Measurements from ENCODE around the gene PCMTD2.
A peak's percentile ranks its signal among the peaks of the same experiment; 100 is the strongest.
"Not testable (repeated sequence)": the region's sequence is repeated elsewhere in the genome, so short reads cannot be mapped to it uniquely, and the experiment has no call there.

Gene PCMTD2

DNA sequence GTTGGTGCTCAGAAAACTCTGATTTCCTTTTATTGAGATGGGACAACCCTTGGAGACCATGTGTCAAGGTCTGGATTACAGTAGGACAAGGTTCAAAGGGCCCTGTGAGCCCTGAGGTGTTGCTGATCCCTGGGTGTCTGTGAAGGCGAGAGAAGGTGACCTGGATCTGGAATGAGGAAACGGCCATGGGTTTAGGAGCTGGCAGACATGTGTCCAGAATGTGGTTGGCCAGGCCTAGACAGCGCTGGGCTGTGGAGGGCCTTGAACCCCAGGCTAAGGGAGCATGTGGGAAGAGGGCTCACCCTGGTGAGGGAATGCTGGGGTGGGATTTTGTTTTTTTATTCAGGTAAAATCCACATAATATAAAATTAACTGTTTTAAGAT, 24.9 kb downstream of the PCMTD2 start:
- Histone ChIP-seq H2AFZ (ENCODE audit: low read depth) (no peak overlapping the region), H3K4me1 (ENCODE audit: low read depth, poor library complexity, severe bottlenecking) (no peaks in the 10 kb centered on the region), H3K4me3 (IDR thresholded peaks at IDR 0.05; ENCODE audit: insufficient read depth, low read depth, low read length) (no peak overlapping the region), H3K9ac (no peak overlapping the region), H3K36me3 (ENCODE audit: insufficient read depth) (no peaks in the 10 kb centered on the region), H4K20me1 (ENCODE audit: insufficient read depth) (no peaks in the 10 kb centered on the region), H3K27ac (no peak overlapping the region), H3K27me3 (ENCODE audit: insufficient read depth, low read depth) (peaks cover 6% of the 10 kb centered on the region; the same call in 1 of the 2 replicates), H3K4me2 (no peak overlapping the region), H3K79me2 (ENCODE audit: insufficient read depth, low read depth) (no peaks in the 10 kb centered on the region)
- TF ChIP-seq, protein P1, sequence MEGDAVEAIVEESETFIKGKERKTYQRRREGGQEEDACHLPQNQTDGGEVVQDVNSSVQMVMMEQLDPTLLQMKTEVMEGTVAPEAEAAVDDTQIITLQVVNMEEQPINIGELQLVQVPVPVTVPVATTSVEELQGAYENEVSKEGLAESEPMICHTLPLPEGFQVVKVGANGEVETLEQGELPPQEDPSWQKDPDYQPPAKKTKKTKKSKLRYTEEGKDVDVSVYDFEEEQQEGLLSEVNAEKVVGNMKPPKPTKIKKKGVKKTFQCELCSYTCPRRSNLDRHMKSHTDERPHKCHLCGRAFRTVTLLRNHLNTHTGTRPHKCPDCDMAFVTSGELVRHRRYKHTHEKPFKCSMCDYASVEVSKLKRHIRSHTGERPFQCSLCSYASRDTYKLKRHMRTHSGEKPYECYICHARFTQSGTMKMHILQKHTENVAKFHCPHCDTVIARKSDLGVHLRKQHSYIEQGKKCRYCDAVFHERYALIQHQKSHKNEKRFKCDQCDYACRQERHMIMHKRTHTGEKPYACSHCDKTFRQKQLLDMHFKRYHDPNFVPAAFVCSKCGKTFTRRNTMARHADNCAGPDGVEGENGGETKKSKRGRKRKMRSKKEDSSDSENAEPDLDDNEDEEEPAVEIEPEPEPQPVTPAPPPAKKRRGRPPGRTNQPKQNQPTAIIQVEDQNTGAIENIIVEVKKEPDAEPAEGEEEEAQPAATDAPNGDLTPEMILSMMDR (conservative IDR thresholded peaks at IDR 0.05; ENCODE audit: low read depth, low read length): no peak

DNA sequence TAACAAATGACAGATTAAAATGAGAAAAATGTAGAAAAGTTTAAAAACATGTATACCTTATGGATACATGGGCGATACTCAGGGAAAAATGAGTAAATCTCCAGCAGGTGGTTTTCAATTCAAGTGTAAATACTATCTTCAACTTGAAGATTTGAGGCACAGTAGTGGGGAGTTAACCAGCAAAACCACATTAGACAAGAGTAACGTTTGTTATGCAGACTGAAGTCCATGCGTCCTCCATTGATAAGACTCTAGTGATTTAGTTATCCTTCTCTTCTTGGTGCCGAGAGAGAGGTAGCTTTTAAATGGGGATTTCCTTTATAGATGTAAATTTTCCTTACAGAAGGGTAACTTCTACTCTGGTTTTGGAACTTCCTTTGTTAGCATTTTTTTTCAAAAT, 28.1 kb downstream of the PCMTD2 start:
- no peak overlapping the region for H3K27ac ChIP-seq
- no peak overlapping the region for H3K4me3 ChIP-seq (IDR thresholded peaks at IDR 0.05; ENCODE audit: insufficient read depth, low read depth, low read length)
- H4K20me1 ChIP-seq (ENCODE audit: insufficient read depth): no peaks in the 10 kb centered on the region
- H3K79me2 ChIP-seq (ENCODE audit: insufficient read depth, low read depth): no peaks in the 10 kb centered on the region
- H2AFZ ChIP-seq (ENCODE audit: low read depth): no peak overlapping the region
- H3K4me1 ChIP-seq (ENCODE audit: low read depth, poor library complexity, severe bottlenecking): no peaks in the 10 kb centered on the region
- peaks cover 6% of the 10 kb centered on the region; the same call in 1 of the 2 replicates for H3K27me3 ChIP-seq (ENCODE audit: insufficient read depth, low read depth)
- H3K36me3 ChIP-seq (ENCODE audit: insufficient read depth): no peaks in the 10 kb centered on the region
- H3K4me2 ChIP-seq: no peak overlapping the region
- H3K9ac ChIP-seq: no peak overlapping the region
- TF ChIP-seq, protein P1 (conservative IDR thresholded peaks at IDR 0.05; ENCODE audit: low read depth, low read length): no peak

DNA sequence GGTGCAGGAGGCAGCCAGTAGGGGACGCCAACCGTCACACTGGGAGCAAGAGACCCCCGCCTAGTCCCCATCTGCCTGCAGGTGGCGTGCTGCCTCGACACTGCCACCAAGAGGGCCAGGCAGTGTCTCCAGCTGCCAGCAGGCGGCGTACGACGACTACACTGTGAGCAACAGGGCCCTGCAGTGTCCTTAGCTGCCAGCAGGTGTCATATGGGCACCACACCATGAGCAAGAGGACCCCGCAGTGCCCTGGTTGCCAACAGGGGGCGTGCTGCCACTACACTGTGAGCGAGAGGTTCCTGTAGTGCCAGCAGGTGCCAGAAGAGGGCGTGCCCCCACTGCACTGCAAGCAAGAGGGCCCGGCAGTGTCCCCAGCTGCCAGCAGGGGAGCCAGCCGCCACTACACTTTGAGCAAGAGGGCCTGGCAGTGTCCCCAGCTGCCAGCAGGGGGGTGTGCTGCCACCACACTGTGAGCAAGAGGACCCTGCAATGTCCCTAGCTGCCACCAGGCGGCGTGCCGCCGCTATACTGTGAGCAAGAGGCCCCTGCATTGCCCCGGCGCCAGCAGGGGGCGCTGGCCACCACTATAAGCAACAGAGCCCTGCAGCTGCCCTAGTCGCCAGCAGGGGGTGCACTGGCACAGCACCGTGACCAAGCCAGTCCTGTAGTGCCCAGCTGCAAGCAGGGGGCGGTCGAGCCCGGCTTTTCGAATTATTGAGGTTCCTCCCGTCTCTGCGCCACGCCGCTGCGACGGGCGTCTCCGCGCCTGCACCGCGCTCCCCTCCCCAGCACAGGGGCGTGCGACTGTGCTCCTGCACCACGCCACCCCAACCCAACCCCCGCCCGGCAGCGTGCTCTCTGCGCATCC, 30.3 kb downstream of the PCMTD2 start:
- not testable (repeated sequence) for H3K9ac ChIP-seq; H3K4me1 ChIP-seq (ENCODE audit: low read depth, poor library complexity, severe bottlenecking); H3K4me3 ChIP-seq (IDR thresholded peaks at IDR 0.05; ENCODE audit: insufficient read depth, low read depth, low read length); H3K27ac ChIP-seq; H2AFZ ChIP-seq (ENCODE audit: low read depth); H3K36me3 ChIP-seq (ENCODE audit: insufficient read depth); H3K4me2 ChIP-seq; H3K79me2 ChIP-seq (ENCODE audit: insufficient read depth, low read depth); H3K27me3 ChIP-seq (ENCODE audit: insufficient read depth, low read depth); H4K20me1 ChIP-seq (ENCODE audit: insufficient read depth)
- TF ChIP-seq, protein P1 (conservative IDR thresholded peaks at IDR 0.05; ENCODE audit: low read depth, low read length): peak; percentile 97

DNA sequence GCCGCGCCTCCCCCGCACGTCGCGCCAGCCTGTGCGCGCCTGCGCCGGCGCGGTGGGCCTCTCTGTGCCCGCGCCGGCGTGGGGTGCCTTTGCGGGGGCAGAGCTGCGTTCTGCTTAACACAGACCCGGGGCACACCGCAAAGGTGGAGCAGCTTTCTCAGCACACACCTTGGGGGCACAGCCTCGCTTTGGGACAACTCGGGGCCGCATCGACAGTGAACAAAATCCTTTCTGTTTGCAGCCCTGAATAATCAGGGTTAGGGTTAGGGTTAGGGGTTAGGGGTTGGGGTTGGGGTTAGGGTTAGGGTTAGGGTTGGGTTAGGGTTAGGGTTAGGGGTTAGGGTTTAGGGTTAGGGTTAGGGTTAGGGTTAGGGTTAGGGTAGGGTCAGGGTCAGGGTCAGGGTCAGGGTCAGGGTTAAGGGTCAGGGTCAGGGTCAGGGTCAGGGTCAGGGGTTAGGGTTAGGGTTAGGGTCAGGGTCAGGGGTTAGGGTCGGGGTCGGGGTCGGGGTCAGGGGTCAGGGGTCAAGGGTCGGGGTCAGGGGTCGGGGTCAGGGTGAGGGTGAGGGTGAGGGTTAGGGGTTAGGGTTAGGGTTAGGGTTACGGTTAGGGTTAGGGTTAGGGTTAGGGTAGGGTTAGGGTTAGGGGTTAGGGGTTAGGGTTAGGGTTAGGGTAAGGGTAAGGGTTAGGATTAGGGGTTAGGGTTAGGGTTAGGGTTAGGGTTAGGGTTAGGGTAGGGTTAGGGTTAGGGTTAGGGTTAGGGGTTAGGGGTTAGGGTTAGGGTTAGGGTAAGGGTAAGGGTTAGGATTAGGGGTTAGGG, 31.1 kb downstream of the PCMTD2 start:
- H4K20me1 ChIP-seq (ENCODE audit: insufficient read depth); H3K36me3 ChIP-seq (ENCODE audit: insufficient read depth); H3K79me2 ChIP-seq (ENCODE audit: insufficient read depth, low read depth); H2AFZ ChIP-seq (ENCODE audit: low read depth); H3K4me3 ChIP-seq (IDR thresholded peaks at IDR 0.05; ENCODE audit: insufficient read depth, low read depth, low read length); H3K4me1 ChIP-seq (ENCODE audit: low read depth, poor library complexity, severe bottlenecking); H3K27ac ChIP-seq; H3K9ac ChIP-seq; H3K4me2 ChIP-seq; H3K27me3 ChIP-seq (ENCODE audit: insufficient read depth, low read depth): not testable (repeated sequence)

DNA sequence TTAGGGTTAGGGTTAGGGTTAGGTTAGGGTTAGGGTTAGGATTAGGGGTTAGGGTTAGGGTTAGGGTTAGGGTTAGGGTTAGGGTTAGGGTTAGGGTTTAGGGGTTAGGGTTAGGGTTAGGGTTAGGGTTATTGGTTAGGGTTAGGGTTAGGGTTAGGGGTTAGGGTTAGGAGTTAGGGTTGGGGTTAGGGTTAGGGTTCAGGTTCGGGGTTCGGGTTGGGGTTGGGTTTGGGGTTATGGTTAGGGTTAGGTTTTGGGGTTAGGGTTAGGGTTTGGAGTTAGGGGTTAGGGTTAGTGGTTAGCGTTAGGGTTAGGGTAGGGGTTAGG, 31.7 kb downstream of the PCMTD2 start:
- H3K79me2 ChIP-seq (ENCODE audit: insufficient read depth, low read depth); H3K27me3 ChIP-seq (ENCODE audit: insufficient read depth, low read depth); H3K4me3 ChIP-seq (IDR thresholded peaks at IDR 0.05; ENCODE audit: insufficient read depth, low read depth, low read length); H3K36me3 ChIP-seq (ENCODE audit: insufficient read depth); H3K27ac ChIP-seq; H2AFZ ChIP-seq (ENCODE audit: low read depth); H4K20me1 ChIP-seq (ENCODE audit: insufficient read depth); H3K4me1 ChIP-seq (ENCODE audit: low read depth, poor library complexity, severe bottlenecking); H3K9ac ChIP-seq; H3K4me2 ChIP-seq: not testable (repeated sequence)

DNA sequence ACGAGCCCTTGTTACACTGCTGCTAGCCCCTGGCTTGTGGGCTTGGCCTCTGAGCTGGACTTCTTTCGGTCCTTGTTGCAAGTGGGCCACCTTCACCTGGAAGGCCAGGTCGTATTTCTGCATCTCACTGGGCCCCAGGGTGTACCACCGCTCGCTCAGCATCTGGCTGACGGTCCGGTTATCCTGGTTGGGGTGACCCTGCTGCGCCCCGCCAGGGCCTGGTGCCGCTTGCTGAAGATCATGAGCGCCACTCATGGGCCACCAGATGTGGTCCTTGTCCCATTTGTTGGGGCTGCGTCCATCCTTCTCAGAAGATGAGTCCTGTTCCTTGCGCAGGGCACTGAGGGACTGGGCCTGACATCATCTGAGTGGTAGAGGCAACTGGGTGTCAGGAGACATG, 36.6 kb downstream of the PCMTD2 start:
- not testable (repeated sequence) for H3K27ac ChIP-seq; H3K9ac ChIP-seq; H3K4me2 ChIP-seq; H3K27me3 ChIP-seq (ENCODE audit: insufficient read depth, low read depth); H3K79me2 ChIP-seq (ENCODE audit: insufficient read depth, low read depth); H3K4me1 ChIP-seq (ENCODE audit: low read depth, poor library complexity, severe bottlenecking); H4K20me1 ChIP-seq (ENCODE audit: insufficient read depth); H3K4me3 ChIP-seq (IDR thresholded peaks at IDR 0.05; ENCODE audit: insufficient read depth, low read depth, low read length); H3K36me3 ChIP-seq (ENCODE audit: insufficient read depth); H2AFZ ChIP-seq (ENCODE audit: low read depth)

DNA sequence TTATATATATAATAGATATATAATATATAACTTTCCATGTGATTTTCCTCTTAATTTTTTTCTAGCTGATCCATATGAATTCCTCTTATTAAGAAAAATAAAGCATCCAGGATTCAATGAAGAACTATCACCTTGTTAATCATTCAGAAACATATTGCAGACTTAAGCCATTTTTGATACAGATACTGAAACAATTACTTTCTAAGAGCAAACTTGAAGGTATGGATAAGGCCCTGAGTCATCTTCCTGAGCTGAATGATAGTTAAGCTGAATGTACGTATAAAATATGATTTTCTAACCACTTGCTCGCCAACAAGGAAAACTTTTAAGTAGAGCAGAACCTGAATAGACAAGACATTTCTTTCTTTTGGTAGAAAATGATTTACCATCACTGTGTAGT, 47.5 kb downstream of the PCMTD2 start:
- H3K27me3 ChIP-seq (ENCODE audit: insufficient read depth, low read depth); H3K9ac ChIP-seq; H4K20me1 ChIP-seq (ENCODE audit: insufficient read depth); H3K4me2 ChIP-seq; H2AFZ ChIP-seq (ENCODE audit: low read depth); H3K4me1 ChIP-seq (ENCODE audit: low read depth, poor library complexity, severe bottlenecking); H3K27ac ChIP-seq; H3K36me3 ChIP-seq (ENCODE audit: insufficient read depth); H3K79me2 ChIP-seq (ENCODE audit: insufficient read depth, low read depth); H3K4me3 ChIP-seq (IDR thresholded peaks at IDR 0.05; ENCODE audit: insufficient read depth, low read depth, low read length): not testable (repeated sequence)

Data from KMS-11 (cell line).